Stimulated activated naive CD8-positive, alpha-beta T cell treated with anti-CD3 and anti-CD28 coated beads, Interleukin-15, Interleukin-2, amounts not matched to agents 100 U/mL and 50 U/mL, for 24 hours (primary cell): ENCODE measurements around the gene ARL2.
"Not testable (repeated sequence)": the region's sequence is repeated elsewhere in the genome, so short reads cannot be mapped to it uniquely, and the experiment has no call there.

ENCODE experiments used
- ATAC-seq: fragments of 150-1000 bp; cut with Tn5 transposase; one replicate; pipeline ENCODE4 v1.10.0; 2021
- DNase-seq: peaks from one replicate; pipeline ENCODE4 v3.0.0; 2021

The ARL2 gene

GRCh38 chr11:65008016-65008415 is 5.9 kb upstream of the ARL2 start:
- DNase-seq, result no peak
- no peak for ATAC-seq

- ATAC-seq, result no peak
- DNase-seq, result no peak
Observed at GRCh38 chr11:65008873-65009272, 5.1 kb upstream of the ARL2 start.

GRCh38 chr11:65013130-65013887 is 651 bp upstream of the ARL2 start:
- DNase-seq (peak; percentile 93), ATAC-seq (peak; percentile 89)

GRCh38 chr11:65014726-65015227 is 817 bp downstream of the ARL2 start:
- DNase-seq, result no peak
- no peak for ATAC-seq

- no peak for DNase-seq
Observed at GRCh38 chr11:65016705-65017104, 2.7 kb downstream of the ARL2 start.

GRCh38 chr11:65017937-65018336 is 4.0 kb downstream of the ARL2 start:
- no peak for ATAC-seq
- DNase-seq, result no peak

More at GRCh38 chr11:65016705-65017104, 2.7 kb downstream of the ARL2 start:
- ATAC-seq, result no peak

- DNase-seq (no peak), ATAC-seq (no peak)
Observed at GRCh38 chr11:65019824-65020223, 5.9 kb downstream of the ARL2 start.

- ATAC-seq (no peak), DNase-seq (no peak)
Observed at GRCh38 chr11:65021003-65021402, 7.0 kb downstream of the ARL2 start.

- ATAC-seq (no peak), DNase-seq (no peak)
Observed at GRCh38 chr11:65021509-65021908, 7.5 kb downstream of the ARL2 start.

- not testable (repeated sequence) for ATAC-seq, DNase-seq
Observed at GRCh38 chr11:65023502-65023901, 9.5 kb downstream of the ARL2 start.

GRCh38 chr11:65026810-65027209 is 12.8 kb downstream of the ARL2 start:
- DNase-seq (no peak), ATAC-seq (peak; percentile 1)

GRCh38 chr11:65027213-65028067 is 13.5 kb downstream of the ARL2 start, which contains the start of gene SNX15:
Gene SNX15 (plus strand): TSS chr11:65027439. CDS start chr11:65027538, 99 bp downstream.
- ATAC-seq (peak; percentile 92), DNase-seq (peak; percentile 91)

- no peak for ATAC-seq
- no peak for DNase-seq
Observed at GRCh38 chr11:65032216-65032615, 18.3 kb downstream of the ARL2 start.

GRCh38 chr11:65034423-65034822 is 20.5 kb downstream of the ARL2 start:
- DNase-seq (no peak), ATAC-seq (no peak)

GRCh38 chr11:65035579-65035978 is 21.6 kb downstream of the ARL2 start:
- no peak for ATAC-seq
- DNase-seq, result no peak

GRCh38 chr11:65036931-65037330 is 23.0 kb downstream of the ARL2 start:
- ATAC-seq, result no peak

GRCh38 chr11:65040520-65040846 is 26.5 kb downstream of the ARL2 start:
- DNase-seq (no peak), ATAC-seq (no peak)

More at GRCh38 chr11:65036931-65037330, 23.0 kb downstream of the ARL2 start:
- DNase-seq, result no peak

GRCh38 chr11:65040847-65041622 is 27.1 kb downstream of the ARL2 start, which contains the start of gene SAC3D1:
Gene SAC3D1 (plus strand): TSS chr11:65041210. CDS start chr11:65041293, 83 bp downstream.
- ATAC-seq (peak; percentile 96), DNase-seq (peak; percentile 89)

GRCh38 chr11:65042891-65043290 is 28.9 kb downstream of the ARL2 start:
- no peak for DNase-seq
- no peak for ATAC-seq

GRCh38 chr11:65043881-65044501 is 30.0 kb downstream of the ARL2 start:
- DNase-seq, result no peak
- no peak for ATAC-seq

GRCh38 chr11:65045061-65045460 is 31.1 kb downstream of the ARL2 start:
- no peak for ATAC-seq
- no peak for DNase-seq

- no peak for ATAC-seq
Observed at GRCh38 chr11:65045728-65046127, 31.8 kb downstream of the ARL2 start.

More at GRCh38 chr11:65045728-65046127, 31.8 kb downstream of the ARL2 start:
- no peak for DNase-seq
